ENCODE measurements around the gene AKAP1. TPM values are rescaled to one million over a fixed set of nuclear protein-coding genes. Genes with fewer than 3 reads are reported as not detected.

AKAP1 gene, protein sequence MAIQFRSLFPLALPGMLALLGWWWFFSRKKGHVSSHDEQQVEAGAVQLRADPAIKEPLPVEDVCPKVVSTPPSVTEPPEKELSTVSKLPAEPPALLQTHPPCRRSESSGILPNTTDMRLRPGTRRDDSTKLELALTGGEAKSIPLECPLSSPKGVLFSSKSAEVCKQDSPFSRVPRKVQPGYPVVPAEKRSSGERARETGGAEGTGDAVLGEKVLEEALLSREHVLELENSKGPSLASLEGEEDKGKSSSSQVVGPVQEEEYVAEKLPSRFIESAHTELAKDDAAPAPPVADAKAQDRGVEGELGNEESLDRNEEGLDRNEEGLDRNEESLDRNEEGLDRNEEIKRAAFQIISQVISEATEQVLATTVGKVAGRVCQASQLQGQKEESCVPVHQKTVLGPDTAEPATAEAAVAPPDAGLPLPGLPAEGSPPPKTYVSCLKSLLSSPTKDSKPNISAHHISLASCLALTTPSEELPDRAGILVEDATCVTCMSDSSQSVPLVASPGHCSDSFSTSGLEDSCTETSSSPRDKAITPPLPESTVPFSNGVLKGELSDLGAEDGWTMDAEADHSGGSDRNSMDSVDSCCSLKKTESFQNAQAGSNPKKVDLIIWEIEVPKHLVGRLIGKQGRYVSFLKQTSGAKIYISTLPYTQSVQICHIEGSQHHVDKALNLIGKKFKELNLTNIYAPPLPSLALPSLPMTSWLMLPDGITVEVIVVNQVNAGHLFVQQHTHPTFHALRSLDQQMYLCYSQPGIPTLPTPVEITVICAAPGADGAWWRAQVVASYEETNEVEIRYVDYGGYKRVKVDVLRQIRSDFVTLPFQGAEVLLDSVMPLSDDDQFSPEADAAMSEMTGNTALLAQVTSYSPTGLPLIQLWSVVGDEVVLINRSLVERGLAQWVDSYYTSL
- total RNA-seq = 10 to 100 TPM; 28.9 to 42.5 (median 35.6) TPM
- total RNA-seq (2013) = 20.8 TPM
- total RNA-seq = 39.8 to 119 (median 47.4) reads per million in 29 experiments

DNA sequence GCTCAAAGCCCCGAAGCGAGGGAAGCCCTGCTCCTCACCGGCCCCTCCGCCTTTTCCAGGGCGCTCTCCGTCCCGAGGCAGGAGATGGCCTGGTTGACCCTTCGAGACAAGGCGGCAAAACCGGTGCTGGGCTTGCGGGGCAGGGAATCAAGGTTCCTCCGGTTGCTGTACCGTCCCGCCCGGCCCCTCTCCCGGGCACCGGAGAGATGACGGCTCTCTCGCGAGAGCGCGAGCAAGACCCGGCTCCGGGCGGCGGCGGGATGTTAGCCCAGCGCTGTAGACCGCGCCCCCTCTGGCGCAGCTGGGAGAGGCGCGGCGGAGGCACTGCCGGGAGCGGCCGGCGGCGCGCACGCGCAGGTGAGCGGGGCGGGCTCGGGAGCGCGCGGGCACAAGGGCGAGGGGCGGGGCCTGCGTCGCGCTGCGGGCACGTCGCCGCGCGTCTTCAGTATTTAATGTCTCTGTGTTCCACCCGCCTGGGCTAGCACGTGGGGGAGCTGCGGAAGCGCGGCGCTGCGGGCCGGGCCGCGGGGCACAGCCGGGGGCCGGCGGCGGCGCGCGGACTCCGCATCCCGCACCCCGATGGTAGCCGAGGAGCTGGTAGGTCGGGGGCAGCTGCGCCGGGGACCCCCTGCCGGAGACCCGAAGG lies at the start of gene AKAP1:
Gene AKAP1, plus strand, starts transcription at position 445 of the 646 bp plus-strand sequence. CDS start 20,219 bp downstream, outside the sequence.
- Histone ChIP-seq H3K27me3 (replicated peaks in 1 of 2; ENCODE audit: control insufficient read depth in 2 of 2, extremely low read depth in 1 of 2, insufficient read depth in 2 of 2, low read length in 1 of 2) (peaks cover 0 to 2% of the 10 kb centered on the region in 2 experiments), H3K36me3 (ENCODE audit: control insufficient read depth in 2 of 2, extremely low read depth in 1 of 2, insufficient read depth in 1 of 2, low read length in 1 of 2) (no peaks in the 10 kb centered on the region), H3K4me1 (ENCODE audit: control insufficient read depth in 1 of 2, extremely low read depth in 1 of 2, insufficient read depth in 2 of 2, low read length in 2 of 2) (peaks cover 9 to 19% of the 10 kb centered on the region in 2 experiments), H3K27ac (ENCODE audit: low read length) (peak within 1 kb of the TSS; percentile 79), H3K9me3 (no peaks in the 10 kb centered on the region), H3K4me3 (ENCODE audit: control insufficient read depth in 1 of 2, extremely low read depth in 1 of 2, low read length in 1 of 2) (peak within 1 kb of the TSS; percentile 92 to 98)
- Mint-ChIP-seq H3K9me3 (no peaks in the 10 kb centered on the region), H3K4me3 (peak within 1 kb of the TSS; percentile 87 to 91 (median 89)), H3K27me3 (no peaks in the 10 kb centered on the region), H3K36me3 (no peaks in the 10 kb centered on the region), H3K27ac (peak within 1 kb of the TSS; percentile 88 to 92), H3K4me1 (peaks cover 28 to 35% (median 32%) of the 10 kb centered on the region in 3 donors)
- ChIA-PET CTCF (interaction anchor here (0.6 to 0.7 kb wide), 2 partner anchors 15 to 74 kb away, joined by 3 to 8 read pairs; no protein-coding TSS in a partner anchor), POLR2A (interaction anchor here in 1 of 2 donors (0.6 kb wide), 2 partner anchors 171 to 172 kb away, joined by 3 to 5 read pairs; partner anchors contain the start of gene MSI2)
- WGBS (ENCODE audit: insufficient coverage) = under 1% methylated on average over 85 of the region's 85 CpGs
- peak; percentile 88 to 90 (median 89) for ATAC-seq (replicated peaks in 1 of 4)
- DNase-seq = peak; percentile 86 to 99 (median 93)

DNA sequence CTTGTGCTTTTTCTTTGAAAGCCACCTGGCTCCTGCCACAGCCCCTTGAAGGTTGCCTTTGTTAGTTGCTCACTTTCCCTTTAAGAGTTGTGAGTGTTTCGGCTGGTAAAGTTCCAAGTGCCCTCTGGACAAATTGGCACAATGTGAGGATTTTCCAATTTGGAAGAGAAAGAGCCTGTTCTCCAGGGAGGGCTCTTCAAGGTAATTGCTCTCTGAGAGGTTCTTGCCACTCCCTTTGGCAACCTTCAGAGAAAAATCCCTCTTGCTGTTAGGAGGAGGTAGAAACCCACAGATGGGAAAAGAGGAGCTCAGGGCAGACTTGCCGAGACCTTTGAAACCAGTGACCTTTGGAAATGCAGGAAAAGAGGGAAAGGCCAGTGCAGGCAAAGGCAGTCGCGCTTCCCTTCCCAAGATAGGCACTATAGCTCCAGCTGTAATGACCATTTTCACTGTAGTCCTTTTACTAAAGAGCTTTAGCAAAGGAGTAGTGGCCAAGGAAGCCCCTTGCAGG lies 49.0 kb upstream of the AKAP1 start:
- ChIA-PET CTCF (no interaction called here), POLR2A (interaction anchor here (0.6 kb wide), 2 partner anchors 34 to 208 kb away, joined by 3 to 7 read pairs; no protein-coding TSS in a partner anchor)
- Mint-ChIP-seq H3K9me3 (no peaks in the 10 kb centered on the region), H3K27ac (no peak overlapping the region), H3K4me3 (no peak overlapping the region), H3K4me1 (no peaks in the 10 kb centered on the region), H3K36me3 (no peaks in the 10 kb centered on the region), H3K27me3 (peaks cover 30 to 41% of the 10 kb centered on the region in 2 donors)
- no peaks in the 10 kb centered on the region for H3K9me3 ChIP-seq
- no peak for DNase-seq
- peaks cover 0 to 17% of the 10 kb centered on the region in 2 experiments for H3K27me3 ChIP-seq (replicated peaks in 1 of 2; ENCODE audit: control insufficient read depth in 2 of 2, extremely low read depth in 1 of 2, insufficient read depth in 2 of 2, low read length in 1 of 2)
- no peaks in the 10 kb centered on the region for H3K4me1 ChIP-seq (ENCODE audit: control insufficient read depth in 1 of 2, extremely low read depth in 1 of 2, insufficient read depth in 2 of 2, low read length in 2 of 2)
- 80% methylated on average over 1 of the region's 4 CpGs for WGBS (ENCODE audit: insufficient coverage)
- H3K27ac ChIP-seq (ENCODE audit: low read length) = no peak overlapping the region
- no peaks in the 10 kb centered on the region for H3K36me3 ChIP-seq (ENCODE audit: control insufficient read depth in 2 of 2, extremely low read depth in 1 of 2, insufficient read depth in 1 of 2, low read length in 1 of 2)
- no peak for ATAC-seq (replicated peaks in 1 of 4)
- no peak overlapping the region for H3K4me3 ChIP-seq (ENCODE audit: control insufficient read depth in 1 of 2, extremely low read depth in 1 of 2, low read length in 1 of 2)

DNA sequence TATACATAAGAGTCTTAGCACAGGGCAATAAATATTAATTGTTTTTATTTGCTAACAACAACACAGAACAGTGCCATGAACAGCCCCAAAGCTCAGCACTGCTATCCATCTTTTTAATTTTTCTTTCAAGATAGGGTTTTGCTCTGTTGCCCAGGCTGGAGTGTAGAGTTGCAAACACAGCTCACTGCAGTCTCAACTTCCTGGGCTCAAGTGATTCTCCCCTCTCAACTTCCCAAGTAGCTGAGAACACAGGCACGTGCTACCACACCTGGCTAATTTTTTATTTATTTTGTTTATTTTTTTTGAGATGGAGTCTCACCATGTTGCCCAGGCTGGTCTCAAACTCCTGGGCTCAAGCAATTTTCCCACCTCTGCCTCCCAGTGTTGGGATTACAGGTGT lies 47.6 kb upstream of the AKAP1 start:
- Mint-ChIP-seq H3K27ac (no peak overlapping the region), H3K27me3 (peaks cover 34 to 41% of the 10 kb centered on the region in 2 donors), H3K9me3 (no peaks in the 10 kb centered on the region), H3K4me3 (no peak overlapping the region), H3K36me3 (no peaks in the 10 kb centered on the region), H3K4me1 (no peaks in the 10 kb centered on the region)
- no CpG with 5 or more reads among the region's 1 CpG for WGBS (ENCODE audit: insufficient coverage)
- Histone ChIP-seq H3K27me3 (replicated peaks in 1 of 2; ENCODE audit: control insufficient read depth in 2 of 2, extremely low read depth in 1 of 2, insufficient read depth in 2 of 2, low read length in 1 of 2) (peaks cover 0 to 20% of the 10 kb centered on the region in 2 experiments), H3K4me3 (ENCODE audit: control insufficient read depth in 1 of 2, extremely low read depth in 1 of 2, low read length in 1 of 2) (no peak overlapping the region), H3K36me3 (ENCODE audit: control insufficient read depth in 2 of 2, extremely low read depth in 1 of 2, insufficient read depth in 1 of 2, low read length in 1 of 2) (no peaks in the 10 kb centered on the region), H3K9me3 (no peaks in the 10 kb centered on the region), H3K27ac (ENCODE audit: low read length) (no peak overlapping the region), H3K4me1 (ENCODE audit: control insufficient read depth in 1 of 2, extremely low read depth in 1 of 2, insufficient read depth in 2 of 2, low read length in 2 of 2) (no peaks in the 10 kb centered on the region)
- DNase-seq (no peak), ATAC-seq (replicated peaks in 1 of 4) (no peak)
- CTCF ChIA-PET = no interaction called here
- POLR2A ChIA-PET = no interaction called here

DNA sequence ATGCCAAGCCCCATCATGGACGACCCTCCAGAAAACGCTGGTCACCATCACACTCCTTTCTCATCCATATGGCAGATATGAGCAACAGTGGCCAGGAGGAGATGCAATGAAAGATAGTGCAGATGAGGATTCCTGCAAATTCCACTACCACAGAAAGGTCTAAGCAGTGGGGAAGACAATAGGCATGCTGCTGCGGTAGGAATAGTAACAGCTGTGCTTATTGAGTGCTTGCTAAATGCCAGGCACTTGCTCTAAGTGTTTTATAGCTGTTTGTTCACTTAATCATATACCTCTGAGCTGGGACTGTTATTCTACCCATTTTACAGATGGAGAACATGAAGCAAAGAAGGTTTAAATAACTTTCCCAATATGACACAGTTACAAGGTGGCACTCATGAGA lies 46.6 kb upstream of the AKAP1 start:
- H3K27me3 ChIP-seq (replicated peaks in 1 of 2; ENCODE audit: control insufficient read depth in 2 of 2, extremely low read depth in 1 of 2, insufficient read depth in 2 of 2, low read length in 1 of 2) = peaks cover 0 to 23% of the 10 kb centered on the region in 2 experiments
- no peak for DNase-seq
- Mint-ChIP-seq H3K36me3 (no peaks in the 10 kb centered on the region), H3K9me3 (no peaks in the 10 kb centered on the region), H3K27ac (no peak overlapping the region), H3K4me1 (no peaks in the 10 kb centered on the region), H3K27me3 (peaks cover 43 to 46% of the 10 kb centered on the region in 2 donors), H3K4me3 (no peak overlapping the region)
- no peak overlapping the region for H3K4me3 ChIP-seq (ENCODE audit: control insufficient read depth in 1 of 2, extremely low read depth in 1 of 2, low read length in 1 of 2)
- H3K9me3 ChIP-seq = no peaks in the 10 kb centered on the region
- WGBS (ENCODE audit: insufficient coverage) = no CpG with 5 or more reads among the region's 3 CpGs
- ATAC-seq (replicated peaks in 1 of 4) = no peak
- H3K27ac ChIP-seq (ENCODE audit: low read length) = no peak overlapping the region
- ChIA-PET CTCF (no interaction called here), POLR2A (no interaction called here)
- no peaks in the 10 kb centered on the region for H3K36me3 ChIP-seq (ENCODE audit: control insufficient read depth in 2 of 2, extremely low read depth in 1 of 2, insufficient read depth in 1 of 2, low read length in 1 of 2)
- no peaks in the 10 kb centered on the region for H3K4me1 ChIP-seq (ENCODE audit: control insufficient read depth in 1 of 2, extremely low read depth in 1 of 2, insufficient read depth in 2 of 2, low read length in 2 of 2)

DNA sequence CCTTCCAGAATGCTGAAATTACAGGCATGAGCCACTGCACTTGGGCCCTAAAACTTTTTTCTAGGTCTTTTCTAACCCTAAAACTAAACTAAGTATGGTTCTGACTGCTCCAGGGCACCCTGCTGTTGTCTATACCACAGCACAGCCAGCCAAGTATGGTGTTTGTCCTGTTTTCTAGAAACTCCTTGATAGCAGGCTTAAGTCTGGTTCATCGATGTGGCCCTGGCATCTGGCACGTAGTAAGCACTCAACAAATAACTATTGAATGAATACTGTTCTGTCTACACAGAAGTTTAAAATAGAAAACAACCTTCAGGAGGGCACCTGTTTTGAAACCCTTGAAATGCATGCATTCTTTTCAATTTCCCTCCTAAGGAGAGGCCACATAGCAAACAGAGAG lies 44.5 kb upstream of the AKAP1 start:
- Mint-ChIP-seq H3K4me1 (peaks cover under 1 to 6% (median 3%) of the 10 kb centered on the region in 3 donors), H3K36me3 (no peaks in the 10 kb centered on the region), H3K27me3 (peaks cover 50 to 55% of the 10 kb centered on the region in 2 donors), H3K27ac (no peak overlapping the region), H3K9me3 (no peaks in the 10 kb centered on the region), H3K4me3 (no peak overlapping the region)
- no CpG with 5 or more reads among the region's 2 CpGs for WGBS (ENCODE audit: insufficient coverage)
- no peak overlapping the region for H3K27ac ChIP-seq (ENCODE audit: low read length)
- H3K4me1 ChIP-seq (ENCODE audit: control insufficient read depth in 1 of 2, extremely low read depth in 1 of 2, insufficient read depth in 2 of 2, low read length in 2 of 2) = peaks cover 0 to 4% of the 10 kb centered on the region in 2 experiments
- no peaks in the 10 kb centered on the region for H3K9me3 ChIP-seq
- POLR2A ChIA-PET = no interaction called here
- DNase-seq (no peak), ATAC-seq (replicated peaks in 1 of 4) (no peak)
- H3K36me3 ChIP-seq (ENCODE audit: control insufficient read depth in 2 of 2, extremely low read depth in 1 of 2, insufficient read depth in 1 of 2, low read length in 1 of 2) = no peaks in the 10 kb centered on the region
- H3K27me3 ChIP-seq (replicated peaks in 1 of 2; ENCODE audit: control insufficient read depth in 2 of 2, extremely low read depth in 1 of 2, insufficient read depth in 2 of 2, low read length in 1 of 2) = peaks cover 3 to 42% of the 10 kb centered on the region in 2 experiments
- H3K4me3 ChIP-seq (ENCODE audit: control insufficient read depth in 1 of 2, extremely low read depth in 1 of 2, low read length in 1 of 2) = no peak overlapping the region
- CTCF ChIA-PET = no interaction called here
